Colonic mucosa (tissue), 4 donors: ENCODE results near the gene CFAP58. TPM values are rescaled to one million over a fixed set of nuclear protein-coding genes. Genes with fewer than 3 reads are reported as not detected.

ENCODE experiments used
- DNase-seq: peaks from one replicate; pipeline ENCODE4 v3.0.0-alpha.2; 2020
- H3K27ac ChIP-seq: fragments of 200-600 bp; one replicate; pipeline ENCODE4 v1.8.0; 2021
- H3K27me3 ChIP-seq: fragments of 200-600 bp; one replicate; pipeline ENCODE4 v1.8.0; 2021
- H3K36me3 ChIP-seq: fragments of 200-600 bp; one replicate; pipeline ENCODE4 v1.8.0; 2021
- H3K4me1 ChIP-seq: fragments of 200-600 bp; one replicate; pipeline ENCODE4 v1.8.0; 2021; ENCODE audit warnings: mild to moderate bottlenecking
- H3K4me3 ChIP-seq: fragments of 200-600 bp; one replicate; pipeline ENCODE4 v1.8.0; 2021
- H3K9ac ChIP-seq, 2 donors: one replicate each; pipeline ENCODE4 v1.7.0; 2013; ENCODE audit warnings: control low read depth in 2 of 2, low read depth in 2 of 2, low read length in 2 of 2
- H3K9me3 ChIP-seq: fragments of 200-600 bp; one replicate; pipeline ENCODE4 v1.8.0; 2021
- intact Hi-C: fragments of 100-400 bp; cut with DNase I; formaldehyde crosslinking; loops from one replicate; pipeline ENCODE4 v1.14.1; 2022
- total RNA-seq, 2 donors: library from RNA; stranded (reverse); fragmentation: NEBNext Ultra II Directional in 1 of 2; extraction: Animal tissue kit (Norgen Biotek cat#: 25700) in 1 of 2; gene quantifications; one replicate each; pipeline ENCODE4 v1.2.1, GENCODE V29; 2021
- TF ChIP-seq, protein P1 (sequence below): fragments of 200-600 bp; IDR thresholded peaks from one replicate; pipeline ENCODE4 v1.8.0; 2022; ENCODE audit warnings: antibody characterized with exemption, mild to moderate bottlenecking
- donor health status: healthy.
- donor health status: DM: no; HTN: no; CAD: no.
- donor health status: DM: no; HTN: no; CAD: no.

CFAP58 gene
- total RNA-seq = under 1 TPM in 1 of 2 donors, not detected in 1; 0.11 TPM

- Histone ChIP-seq H3K4me1 (no peaks in the 10 kb centered on the region), H3K9me3 (no peaks in the 10 kb centered on the region), H3K27ac (no peak within 1 kb of the TSS), H3K27me3 (no peaks in the 10 kb centered on the region), H3K9ac (peak within 1 kb of the TSS in 1 of 2 donors; percentile 21), H3K4me3 (peak within 1 kb of the TSS; percentile 37), H3K36me3 (no peaks in the 10 kb centered on the region)
- TF ChIP-seq, protein P1, sequence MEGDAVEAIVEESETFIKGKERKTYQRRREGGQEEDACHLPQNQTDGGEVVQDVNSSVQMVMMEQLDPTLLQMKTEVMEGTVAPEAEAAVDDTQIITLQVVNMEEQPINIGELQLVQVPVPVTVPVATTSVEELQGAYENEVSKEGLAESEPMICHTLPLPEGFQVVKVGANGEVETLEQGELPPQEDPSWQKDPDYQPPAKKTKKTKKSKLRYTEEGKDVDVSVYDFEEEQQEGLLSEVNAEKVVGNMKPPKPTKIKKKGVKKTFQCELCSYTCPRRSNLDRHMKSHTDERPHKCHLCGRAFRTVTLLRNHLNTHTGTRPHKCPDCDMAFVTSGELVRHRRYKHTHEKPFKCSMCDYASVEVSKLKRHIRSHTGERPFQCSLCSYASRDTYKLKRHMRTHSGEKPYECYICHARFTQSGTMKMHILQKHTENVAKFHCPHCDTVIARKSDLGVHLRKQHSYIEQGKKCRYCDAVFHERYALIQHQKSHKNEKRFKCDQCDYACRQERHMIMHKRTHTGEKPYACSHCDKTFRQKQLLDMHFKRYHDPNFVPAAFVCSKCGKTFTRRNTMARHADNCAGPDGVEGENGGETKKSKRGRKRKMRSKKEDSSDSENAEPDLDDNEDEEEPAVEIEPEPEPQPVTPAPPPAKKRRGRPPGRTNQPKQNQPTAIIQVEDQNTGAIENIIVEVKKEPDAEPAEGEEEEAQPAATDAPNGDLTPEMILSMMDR = peak; percentile 43
- DNase-seq = peak; percentile 97
- intact Hi-C loops = loop anchor here (5.0 kb wide), 1 partner anchor 61 kb away; no protein-coding TSS in a partner anchor
These were observed at the start of gene CFAP58 for GRCh38 chr10:104353325-104354048. Gene CFAP58 (plus strand): TSS chr10:104353833. CDS start chr10:104353898, 65 bp downstream.

DNA sequence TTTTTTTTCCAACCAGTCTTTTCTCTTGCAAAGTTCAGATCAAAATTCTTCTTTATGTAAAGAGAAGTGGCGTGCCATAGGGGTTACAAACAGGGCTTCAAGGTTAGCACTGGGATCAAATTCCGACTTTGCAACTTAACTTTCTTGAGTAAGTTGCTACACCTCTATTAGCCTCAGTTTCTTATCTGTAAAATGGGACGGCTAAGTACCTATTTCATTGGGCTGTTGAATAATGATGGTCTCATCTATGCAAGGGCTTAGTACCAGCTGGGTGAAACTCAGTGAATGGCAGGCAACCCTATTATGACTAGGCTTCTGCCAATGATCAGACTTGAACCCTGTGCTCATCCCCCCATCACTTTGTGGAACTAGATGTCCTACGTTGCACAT is 49.3 kb upstream of the CFAP58 start:
- Histone ChIP-seq H3K4me3 (no peak overlapping the region), H3K4me1 (no peaks in the 10 kb centered on the region), H3K9me3 (no peaks in the 10 kb centered on the region), H3K9ac (no peak overlapping the region), H3K27me3 (no peaks in the 10 kb centered on the region), H3K36me3 (no peaks in the 10 kb centered on the region), H3K27ac (no peak overlapping the region)
- TF ChIP-seq, protein P1 = no peak
- DNase-seq = no peak
- intact Hi-C loops = loop anchor here (2.0 kb wide), 1 partner anchor 46 kb away; no protein-coding TSS in a partner anchor

DNA sequence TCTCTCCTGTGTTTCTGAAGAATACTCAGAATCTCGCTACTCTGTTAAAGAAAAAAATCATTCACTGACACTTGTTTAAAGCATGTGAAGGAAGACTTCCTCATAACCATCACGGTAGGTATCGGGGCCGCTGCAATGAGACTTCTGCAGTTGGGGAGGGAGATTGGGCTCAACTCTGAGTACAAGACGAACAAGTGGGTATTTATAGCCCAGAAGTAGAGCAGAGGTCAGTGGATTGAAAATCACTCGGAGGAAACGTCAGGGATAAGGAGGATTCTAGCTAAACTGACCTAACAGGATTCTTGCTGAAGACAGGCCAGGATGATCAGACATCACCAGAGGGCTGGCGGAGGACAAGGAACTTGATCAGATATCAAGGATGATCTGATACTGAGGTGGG is 48.7 kb upstream of the CFAP58 start:
- no peak overlapping the region for H3K4me3 ChIP-seq
- intact Hi-C loops = loop anchor here (2.0 kb wide), 1 partner anchor 46 kb away; no protein-coding TSS in a partner anchor
- H3K4me1 ChIP-seq = no peaks in the 10 kb centered on the region
- H3K27ac ChIP-seq = no peak overlapping the region
- DNase-seq = no peak
- H3K27me3 ChIP-seq = no peaks in the 10 kb centered on the region
- TF ChIP-seq, protein P1 = no peak
- no peak overlapping the region for H3K9ac ChIP-seq
- H3K36me3 ChIP-seq = no peaks in the 10 kb centered on the region
- no peaks in the 10 kb centered on the region for H3K9me3 ChIP-seq

DNA sequence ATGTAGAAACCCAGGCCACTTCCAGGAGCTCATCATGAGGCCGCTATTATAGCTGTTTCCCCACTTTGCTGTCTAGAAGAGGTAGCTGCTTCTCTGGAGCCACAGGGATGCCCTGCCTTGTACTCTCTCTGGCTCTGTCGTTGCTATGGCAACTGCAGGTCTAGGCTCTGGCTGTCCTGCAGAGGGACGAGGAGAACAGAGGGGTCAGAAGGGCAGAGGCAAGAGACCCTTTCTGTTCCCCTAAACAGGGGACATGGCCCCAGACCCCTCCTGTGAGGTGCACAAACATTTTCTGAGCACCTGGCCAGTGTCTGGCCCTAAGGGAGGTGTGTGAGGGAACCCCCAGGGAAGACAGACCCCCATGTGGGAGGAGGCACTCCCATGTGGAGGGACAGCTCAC is 46.7 kb upstream of the CFAP58 start:
- Histone ChIP-seq H3K9me3 (no peaks in the 10 kb centered on the region), H3K27me3 (no peaks in the 10 kb centered on the region), H3K4me3 (no peak overlapping the region), H3K4me1 (no peaks in the 10 kb centered on the region), H3K9ac (no peak overlapping the region), H3K36me3 (no peaks in the 10 kb centered on the region), H3K27ac (no peak overlapping the region)
- intact Hi-C loops = no loop called here
- DNase-seq = no peak
- TF ChIP-seq, protein P1 = no peak

- no peaks in the 10 kb centered on the region for H3K4me1 ChIP-seq
- DNase-seq = no peak
- H3K4me3 ChIP-seq = no peak overlapping the region
- no peak overlapping the region for H3K27ac ChIP-seq
- H3K9ac ChIP-seq = no peak overlapping the region
- TF ChIP-seq, protein P1 = no peak
- H3K27me3 ChIP-seq = no peaks in the 10 kb centered on the region
- no peaks in the 10 kb centered on the region for H3K36me3 ChIP-seq
- no peaks in the 10 kb centered on the region for H3K9me3 ChIP-seq
- intact Hi-C loops = no loop called here
These were observed 45.8 kb upstream of the CFAP58 start for GRCh38 chr10:104307576-104308438.
